HCT116 (cell line): Measurements from ENCODE around the gene TRAF2.

ENCODE experiments used
- CEBPB ChIP-seq: IDR thresholded peaks from 2 replicates; pipeline ENCODE4 v1.6.1; 2012; ENCODE audit warnings: low read depth
- FOSL1 ChIP-seq: IDR thresholded peaks from 2 replicates; pipeline ENCODE4 v1.6.1; 2012; ENCODE audit warnings: low read depth
- JUND ChIP-seq: IDR thresholded peaks from 2 replicates; pipeline ENCODE4 v1.6.1; 2012
- POLR2A ChIP-seq: IDR thresholded peaks from 2 replicates; pipeline ENCODE4 v1.7.0; 2011; ENCODE audit warnings: borderline replicate concordance; ENCODE audit not compliant: insufficient read depth, insufficient read length; ENCODE audit errors: extremely low read depth
- POLR2AphosphoS5 ChIP-seq: IDR thresholded peaks from 2 replicates; pipeline ENCODE4 v1.6.1; 2011; ENCODE audit warnings: mild to moderate bottlenecking, low read depth, low read length, moderate library complexity
- SIN3A ChIP-seq: IDR thresholded peaks from 2 replicates; pipeline ENCODE4 v1.6.1; 2012; ENCODE audit warnings: low read depth
- TF ChIP-seq, protein P1 (sequence below), 3 experiments: fragments of 200-600 bp in 1 of 3; sonication (generic) in 1 of 3; IDR thresholded peaks in 2 of 3; conservative IDR thresholded peaks in 1 of 3; 2 replicates each; pipeline ENCODE4 v1.5.1; 2012 to 2017; ENCODE audit warnings: low read depth in 2 of 3, low read length in 2 of 3, antibody characterized with exemption in 1 of 3, borderline replicate concordance in 1 of 3, control low read depth in 1 of 3, mild to moderate bottlenecking in 1 of 3, mixed read lengths in 1 of 3, mixed run types in 1 of 3, moderate library complexity in 1 of 3; ENCODE audit not compliant: insufficient read depth in 1 of 3

DNA sequence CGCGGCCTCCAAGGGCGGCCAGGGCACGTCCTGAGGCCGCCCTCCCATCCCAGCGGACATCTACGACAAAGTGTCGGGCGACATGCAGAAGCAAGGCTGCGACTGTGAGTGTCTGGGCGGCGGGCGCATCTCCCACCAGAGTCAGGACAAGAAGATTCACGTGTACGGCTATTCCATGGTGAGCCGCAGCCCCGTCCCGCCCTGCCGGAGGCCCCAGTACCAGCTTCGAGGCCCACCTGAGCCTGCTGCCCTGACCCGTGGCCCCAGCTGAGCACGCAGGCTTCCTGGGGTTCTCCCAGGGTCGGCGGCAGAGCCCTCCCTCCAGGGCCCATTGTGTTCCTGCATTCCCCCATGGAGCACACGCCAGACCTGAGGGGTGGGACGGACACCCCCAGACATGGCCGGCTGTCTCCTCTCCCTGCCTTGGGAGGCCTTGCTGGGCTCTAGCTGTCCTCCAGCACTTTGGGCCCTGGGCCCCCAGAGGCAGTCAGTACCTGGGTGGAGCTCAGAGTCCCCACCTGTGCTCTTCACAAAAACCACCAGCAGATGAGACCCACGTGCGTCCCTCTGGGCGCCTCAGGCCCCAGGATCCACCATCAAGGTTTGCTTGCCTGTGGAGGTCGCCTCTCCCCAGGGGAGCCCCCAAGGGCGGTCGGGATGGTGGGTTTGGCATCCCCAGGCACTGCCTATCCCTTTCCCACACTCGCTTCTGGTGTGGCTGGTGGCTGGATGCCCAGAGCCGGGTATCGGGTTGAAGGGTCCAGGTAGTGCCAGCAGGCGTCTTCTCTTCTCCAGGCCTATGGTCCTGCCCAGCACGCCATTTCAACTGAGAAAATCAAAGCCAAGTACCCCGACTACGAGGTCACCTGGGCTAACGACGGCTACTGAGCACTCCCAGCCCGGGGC is 36.1 kb upstream of the TRAF2 start:
- no peak for TF ChIP-seq POLR2A
- TF ChIP-seq, protein P1, sequence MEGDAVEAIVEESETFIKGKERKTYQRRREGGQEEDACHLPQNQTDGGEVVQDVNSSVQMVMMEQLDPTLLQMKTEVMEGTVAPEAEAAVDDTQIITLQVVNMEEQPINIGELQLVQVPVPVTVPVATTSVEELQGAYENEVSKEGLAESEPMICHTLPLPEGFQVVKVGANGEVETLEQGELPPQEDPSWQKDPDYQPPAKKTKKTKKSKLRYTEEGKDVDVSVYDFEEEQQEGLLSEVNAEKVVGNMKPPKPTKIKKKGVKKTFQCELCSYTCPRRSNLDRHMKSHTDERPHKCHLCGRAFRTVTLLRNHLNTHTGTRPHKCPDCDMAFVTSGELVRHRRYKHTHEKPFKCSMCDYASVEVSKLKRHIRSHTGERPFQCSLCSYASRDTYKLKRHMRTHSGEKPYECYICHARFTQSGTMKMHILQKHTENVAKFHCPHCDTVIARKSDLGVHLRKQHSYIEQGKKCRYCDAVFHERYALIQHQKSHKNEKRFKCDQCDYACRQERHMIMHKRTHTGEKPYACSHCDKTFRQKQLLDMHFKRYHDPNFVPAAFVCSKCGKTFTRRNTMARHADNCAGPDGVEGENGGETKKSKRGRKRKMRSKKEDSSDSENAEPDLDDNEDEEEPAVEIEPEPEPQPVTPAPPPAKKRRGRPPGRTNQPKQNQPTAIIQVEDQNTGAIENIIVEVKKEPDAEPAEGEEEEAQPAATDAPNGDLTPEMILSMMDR (IDR thresholded peaks at IDR 0.05 in 2 of 3, conservative IDR thresholded peaks at IDR 0.05 in 1 of 3; ENCODE audit: borderline replicate concordance in 1 of 3, insufficient read depth in 1 of 3, low read depth in 2 of 3, low read length in 2 of 3): no peak
- no peak for TF ChIP-seq CEBPB
- TF ChIP-seq FOSL1: no peak
- TF ChIP-seq POLR2AphosphoS5: no peak
- TF ChIP-seq JUND: no peak
- no peak for TF ChIP-seq SIN3A
